ENCODE results near the gene TMEM255A.

Gene TMEM255A

GRCh38 chrX:120244735-120245498, 66.3 kb downstream of the TMEM255A start:
- CTCF ChIA-PET = interaction anchor here (1.3 kb wide), 1 partner anchor 16 kb away, joined by 3 read pairs; no protein-coding TSS in a partner anchor
- POLR2A ChIA-PET = no interaction called here
- DNase-seq (ENCODE audit: extremely low spot score) = peak; percentile 72
- TF ChIP-seq SUZ12 (IDR thresholded peaks at IDR 0.05) (no peak), ARNT (IDR thresholded peaks at IDR 0.05) (peak; percentile 46; the same call in 1 of the 2 replicates), TARDBP (IDR thresholded peaks at IDR 0.05) (peak; percentile 15; the same call in 1 of the 2 replicates), CTBP1 (IDR thresholded peaks at IDR 0.05; ENCODE audit: borderline replicate concordance) (peak; percentile 83), NFRKB (IDR thresholded peaks at IDR 0.05) (peak; percentile 48; the same call in 1 of the 2 replicates), FOXA1 (IDR thresholded peaks at IDR 0.05) (0 out of 2 replicates have a peak, but pooled peaks have one; percentile 6), ELF4 (IDR thresholded peaks at IDR 0.05) (no peak), SP1 (IDR thresholded peaks at IDR 0.05) (no peak), L3MBTL2 (conservative IDR thresholded peaks at IDR 0.05) (peak; percentile 62), FOXK2 (IDR thresholded peaks at IDR 0.05) (peak; percentile 96), HDGF (IDR thresholded peaks at IDR 0.05; ENCODE audit: borderline replicate concordance) (no peak), FOXM1 (IDR thresholded peaks at IDR 0.05; ENCODE audit: borderline replicate concordance) (peak; percentile 80; the same call in 1 of the 2 replicates)

GRCh38 chrX:120244395-120244734, 66.9 kb downstream of the TMEM255A start:
- POLR2A ChIA-PET = no interaction called here
- CTCF ChIA-PET = interaction anchor here (0.7 to 1.3 kb wide), 2 partner anchors 17 to 31 kb away, joined by 3 read pairs; no protein-coding TSS in a partner anchor

GRCh38 chrX:120242813-120243212, 68.4 kb downstream of the TMEM255A start:
- TF ChIP-seq SUZ12 (IDR thresholded peaks at IDR 0.05) = no peak
- TF ChIP-seq FOXK2 (IDR thresholded peaks at IDR 0.05) = no peak
- no peak for TF ChIP-seq BHLHE40 (IDR thresholded peaks at IDR 0.05; ENCODE audit: borderline replicate concordance)
- no peak for TF ChIP-seq HDGF (IDR thresholded peaks at IDR 0.05; ENCODE audit: borderline replicate concordance)
- TF ChIP-seq TARDBP (IDR thresholded peaks at IDR 0.05) = no peak
- no peak for TF ChIP-seq LEF1 (IDR thresholded peaks at IDR 0.05; ENCODE audit: borderline replicate concordance)
- TF ChIP-seq ARNT (IDR thresholded peaks at IDR 0.05) = no peak
- no peak for TF ChIP-seq CTBP1 (IDR thresholded peaks at IDR 0.05; ENCODE audit: borderline replicate concordance)
- no peak for TF ChIP-seq ELF4 (IDR thresholded peaks at IDR 0.05)
- no peak for TF ChIP-seq NFRKB (IDR thresholded peaks at IDR 0.05)
- TF ChIP-seq FOXM1 (IDR thresholded peaks at IDR 0.05; ENCODE audit: borderline replicate concordance) = no peak
- no peak for TF ChIP-seq ZNF384 (IDR thresholded peaks at IDR 0.05)
- TF ChIP-seq L3MBTL2 (conservative IDR thresholded peaks at IDR 0.05) = no peak
- no peak for TF ChIP-seq PKNOX1 (IDR thresholded peaks at IDR 0.05)
- TF ChIP-seq SP1 (IDR thresholded peaks at IDR 0.05) = no peak
- TF ChIP-seq FOXA1 (IDR thresholded peaks at IDR 0.05) = no peak
- CTCF ChIA-PET = interaction anchor here (2.1 kb wide), 1 partner anchor 29 kb away, joined by 5 read pairs; no protein-coding TSS in a partner anchor
- POLR2A ChIA-PET = no interaction called here
- DNase-seq (ENCODE audit: extremely low spot score) = no peak

More at GRCh38 chrX:120244395-120244734, 66.9 kb downstream of the TMEM255A start:
- no peak for DNase-seq (ENCODE audit: extremely low spot score)
- TF ChIP-seq NFRKB (IDR thresholded peaks at IDR 0.05) = no peak
- TF ChIP-seq BHLHE40 (IDR thresholded peaks at IDR 0.05; ENCODE audit: borderline replicate concordance) = no peak
- no peak for TF ChIP-seq ZNF384 (IDR thresholded peaks at IDR 0.05)
- no peak for TF ChIP-seq L3MBTL2 (conservative IDR thresholded peaks at IDR 0.05)
- no peak for TF ChIP-seq SP1 (IDR thresholded peaks at IDR 0.05)
- no peak for TF ChIP-seq FOXM1 (IDR thresholded peaks at IDR 0.05; ENCODE audit: borderline replicate concordance)
- no peak for TF ChIP-seq PKNOX1 (IDR thresholded peaks at IDR 0.05)

- DNase-seq (ENCODE audit: extremely low spot score) = no peak
- CTCF ChIA-PET = no interaction called here
- POLR2A ChIA-PET = interaction anchor here (0.6 kb wide), 1 partner anchor 25 kb away, joined by 3 read pairs; no protein-coding TSS in a partner anchor
- TF ChIP-seq ARNT (IDR thresholded peaks at IDR 0.05) (no peak), SP1 (IDR thresholded peaks at IDR 0.05) (no peak), L3MBTL2 (conservative IDR thresholded peaks at IDR 0.05) (no peak), PKNOX1 (IDR thresholded peaks at IDR 0.05) (no peak), FOXK2 (IDR thresholded peaks at IDR 0.05) (no peak), BHLHE40 (IDR thresholded peaks at IDR 0.05; ENCODE audit: borderline replicate concordance) (no peak), HDGF (IDR thresholded peaks at IDR 0.05; ENCODE audit: borderline replicate concordance) (no peak), FOXA1 (IDR thresholded peaks at IDR 0.05) (no peak), CTBP1 (IDR thresholded peaks at IDR 0.05; ENCODE audit: borderline replicate concordance) (no peak)
Measured at GRCh38 chrX:120238933-120239332, 72.3 kb downstream of the TMEM255A start.

GRCh38 chrX:120236687-120237479, 74.4 kb downstream of the TMEM255A start:
- no peak for TF ChIP-seq L3MBTL2 (conservative IDR thresholded peaks at IDR 0.05)
- no peak for TF ChIP-seq PKNOX1 (IDR thresholded peaks at IDR 0.05)
- no peak for TF ChIP-seq SP1 (IDR thresholded peaks at IDR 0.05)
- TF ChIP-seq ARNT (IDR thresholded peaks at IDR 0.05) = no peak
- no peak for TF ChIP-seq NFRKB (IDR thresholded peaks at IDR 0.05)
- TF ChIP-seq LEF1 (IDR thresholded peaks at IDR 0.05; ENCODE audit: borderline replicate concordance) = no peak
- TF ChIP-seq FOXM1 (IDR thresholded peaks at IDR 0.05; ENCODE audit: borderline replicate concordance) = no peak
- ChIA-PET POLR2A (no interaction called here), CTCF (no interaction called here)
- no peak for DNase-seq (ENCODE audit: extremely low spot score)

Data from HEK293T (cell line).